HepG2 (cell line): Measurements from ENCODE around the gene ILKAP. TPM values are rescaled to one million over a fixed set of nuclear protein-coding genes. Genes with fewer than 3 reads are reported as not detected.

ENCODE experiments used
- ATF4 ChIP-seq, 2 experiments: fragments of 450-650 bp in 1 of 2; sonication (generic) in 1 of 2; formaldehyde crosslinking; IDR thresholded peaks; 2 replicates each; pipeline versions ENCODE4 v1.5.0 to v1.8.0; 2020 to 2022; ENCODE audit warnings: mild to moderate bottlenecking in 1 of 2, missing genetic modification reagents in 1 of 2
- CBX1 ChIP-seq: IDR thresholded peaks from one replicate; pipeline ENCODE4 v1.6.1; 2016; ENCODE audit warnings: antibody characterized with exemption, low read depth
- FOXA3 ChIP-seq: IDR thresholded peaks from 2 replicates; pipeline ENCODE4 v1.6.1; 2016; ENCODE audit warnings: missing genetic modification reagents, missing compliant biosample characterization
- HHEX ChIP-seq: IDR thresholded peaks from 2 replicates; pipeline ENCODE4 v1.6.1; 2016; ENCODE audit warnings: control low read depth
- HOXA5 ChIP-seq: sonication (generic); formaldehyde crosslinking; IDR thresholded peaks from 2 replicates; pipeline ENCODE4 v1.4.0; 2020; ENCODE audit warnings: missing genetic modification reagents
- NCOR1 ChIP-seq: fragments of 200-600 bp; sonication (generic); IDR thresholded peaks from 2 replicates; pipeline ENCODE4 v1.7.0; 2017; ENCODE audit warnings: antibody characterized with exemption, low read length, borderline replicate concordance
- NFKB2 ChIP-seq: sonication (generic); formaldehyde crosslinking; IDR thresholded peaks from 2 replicates; pipeline ENCODE4 v1.4.0; 2020; ENCODE audit warnings: missing genetic modification reagents, borderline replicate concordance
- PBX3 ChIP-seq: sonication (generic); formaldehyde crosslinking; IDR thresholded peaks from 2 replicates; pipeline ENCODE4 v1.8.1; 2023; ENCODE audit warnings: missing genetic modification reagents, inconsistent platforms, borderline replicate concordance
- SRSF1 ChIP-seq: fragments of 200-400 bp; formaldehyde crosslinking; optimal IDR thresholded peaks from 2 replicates; pipeline ENCODE3; 2017; ENCODE audit warnings: mild to moderate bottlenecking, low read depth, low read length, moderate library complexity
- ZFAT ChIP-seq: sonication (generic); formaldehyde crosslinking; conservative IDR thresholded peaks from 2 replicates; pipeline ENCODE4 v1.8.1; 2023; ENCODE audit warnings: missing genetic modification reagents, inconsistent platforms
- ZFP1 ChIP-seq: IDR thresholded peaks from 2 replicates; pipeline ENCODE4 v1.6.1; 2016
- ZMAT5 ChIP-seq: sonication (generic); formaldehyde crosslinking; IDR thresholded peaks from 2 replicates; pipeline ENCODE4 v1.5.0; 2020; ENCODE audit warnings: mild to moderate bottlenecking, low read depth, missing genetic modification reagents, borderline replicate concordance
- ZNF329 ChIP-seq: sonication (generic); formaldehyde crosslinking; IDR thresholded peaks from 2 replicates; pipeline ENCODE4 v1.9.0; 2021; ENCODE audit warnings: low read depth, mild to moderate bottlenecking, missing genetic modification reagents
- ZNF407 ChIP-seq: sonication (generic); formaldehyde crosslinking; IDR thresholded peaks from one replicate; pipeline ENCODE4 v1.5.1; 2020; ENCODE audit warnings: mild to moderate bottlenecking, missing genetic modification reagents; ENCODE audit errors: not compliant biosample characterization
- ZNF547 ChIP-seq: sonication (generic); formaldehyde crosslinking; IDR thresholded peaks from 2 replicates; pipeline ENCODE4 v1.5.1; 2020; ENCODE audit warnings: mild to moderate bottlenecking, missing genetic modification reagents
- ZNF563 ChIP-seq: sonication (generic); formaldehyde crosslinking; IDR thresholded peaks from 2 replicates; pipeline ENCODE4 v1.8.0; 2022; ENCODE audit warnings: mild to moderate bottlenecking, moderate library complexity, missing genetic modification reagents
- ZNF639 ChIP-seq: conservative IDR thresholded peaks from 2 replicates; pipeline ENCODE4 v1.6.1; 2018; ENCODE audit warnings: missing genetic modification reagents
- polyA plus RNA-seq, 8 experiments: library from polyadenylated mRNA; depleted of rRNA in 3 of 8; stranded (reverse) in 7 of 8; unstranded in 1 of 8; fragments of >200 nt; fragmentation: Illumina TruSeq in 4 of 8; extraction: Trizol in 4 of 8; gene quantifications; 2 replicates each; pipeline versions ENCODE4 v1.2.1 to v1.2.3, GENCODE V29; 2011 to 2016; ENCODE audit warnings: low read depth in 4 of 8, missing spikeins in 1 of 8, mixed read lengths in 1 of 8; ENCODE audit not compliant: insufficient read depth in 1 of 8
- total RNA-seq, 5 experiments: library from RNA; depleted of rRNA; stranded (reverse); fragments of >200 nt; fragmentation: Illumina TruSeq; extraction: Trizol; gene quantifications; 2 replicates each; pipeline ENCODE4 v1.2.3, GENCODE V29; 2016; ENCODE audit warnings: low read depth in 1 of 5

ILKAP gene
- total and polyA plus RNA-seq, 2 of the 13 experiments (the other 11 are each of a cell fraction or from before 2014, with no cell fraction given) = 29.6 to 33.1 TPM

- TF ChIP-seq ZNF407 (CRISPR knock-in tag) (peak; percentile 98), NCOR1 (no peak), ZNF563 (CRISPR knock-in tag) (peak; percentile 99), ZNF547 (CRISPR knock-in tag) (peak; percentile 98), FOXA3 (CRISPR knock-in tag) (peak; percentile 68), ZFAT (CRISPR knock-in tag) (peak; percentile 96), CBX1 (peak; percentile 26), HOXA5 (CRISPR knock-in tag) (peak; percentile 88), ZMAT5 (CRISPR knock-in tag) (peak; percentile 93; the same call in 1 of the 2 replicates), HHEX (CRISPR knock-in tag) (no peak), ATF4 (CRISPR knock-in tag; IDR thresholded peaks at IDR 0.05) (peak in 1 of 2 experiments; percentile 82; a peak in 2 of 4 replicates), PBX3 (CRISPR knock-in tag) (peak; percentile 92; the same call in 1 of the 2 replicates), ZFP1 (CRISPR knock-in tag) (peak; percentile 29; the same call in 1 of the 2 replicates), NFKB2 (peak; percentile 99), ZNF329 (CRISPR knock-in tag) (peak; percentile 93), SRSF1 (no peak), ZNF639 (CRISPR knock-in tag) (peak; percentile 92)
Measured at GRCh38 chr2:238238766-238239542, 35.5 kb upstream of the ILKAP start (continued).
